Nephron progenitor cell (in vitro differentiated cells): ENCODE data around the gene INSC.
A peak's percentile ranks its signal among the peaks of the same experiment; 100 is the strongest.
"Not testable (repeated sequence)": the region's sequence is repeated elsewhere in the genome, so short reads cannot be mapped to it uniquely, and the experiment has no call there.

ENCODE experiments used
- DNase-seq: peaks from one replicate; pipeline ENCODE4 v3.0.0; 2021
- H3K27ac Mint-ChIP-seq: 2 replicates; pipeline ENCODE4 v1.8.0; 2021; ENCODE audit warnings: mild to moderate bottlenecking, moderate library complexity, mixed read lengths
- H3K27me3 Mint-ChIP-seq: 2 replicates; pipeline ENCODE4 v1.8.0; 2021; ENCODE audit warnings: mild to moderate bottlenecking, low read depth, mixed read lengths; ENCODE audit not compliant: poor library complexity
- H3K36me3 Mint-ChIP-seq: 2 replicates; pipeline ENCODE4 v1.8.0; 2021; ENCODE audit warnings: low read depth, mixed read lengths
- H3K4me1 Mint-ChIP-seq: 2 replicates; pipeline ENCODE4 v1.8.0; 2021; ENCODE audit warnings: mixed read lengths
- H3K4me3 Mint-ChIP-seq: 2 replicates; pipeline ENCODE4 v1.8.0; 2021; ENCODE audit warnings: mild to moderate bottlenecking, moderate library complexity, mixed read lengths
- H3K9me3 Mint-ChIP-seq: 2 replicates; pipeline ENCODE4 v1.8.0; 2021; ENCODE audit warnings: mild to moderate bottlenecking, moderate library complexity, mixed read lengths
- CTCF ChIP-seq: fragments of 200-600 bp; sonication (generic); IDR thresholded peaks from 2 replicates; pipeline ENCODE4 v1.5.0; 2021; ENCODE audit warnings: antibody characterized with exemption

Gene INSC, protein sequence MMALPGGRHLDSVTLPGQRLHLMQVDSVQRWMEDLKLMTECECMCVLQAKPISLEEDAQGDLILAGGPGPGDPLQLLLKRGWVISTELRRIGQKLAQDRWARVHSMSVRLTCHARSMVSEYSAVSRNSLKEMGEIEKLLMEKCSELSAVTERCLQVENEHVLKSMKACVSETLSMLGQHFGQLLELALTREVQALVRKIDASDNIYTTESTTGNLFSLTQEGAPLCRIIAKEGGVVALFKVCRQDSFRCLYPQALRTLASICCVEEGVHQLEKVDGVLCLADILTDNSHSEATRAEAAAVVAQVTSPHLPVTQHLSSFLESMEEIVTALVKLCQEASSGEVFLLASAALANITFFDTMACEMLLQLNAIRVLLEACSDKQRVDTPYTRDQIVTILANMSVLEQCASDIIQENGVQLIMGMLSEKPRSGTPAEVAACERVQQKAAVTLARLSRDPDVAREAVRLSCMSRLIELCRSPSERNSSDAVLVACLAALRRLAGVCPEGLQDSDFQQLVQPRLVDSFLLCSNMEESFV

DNA sequence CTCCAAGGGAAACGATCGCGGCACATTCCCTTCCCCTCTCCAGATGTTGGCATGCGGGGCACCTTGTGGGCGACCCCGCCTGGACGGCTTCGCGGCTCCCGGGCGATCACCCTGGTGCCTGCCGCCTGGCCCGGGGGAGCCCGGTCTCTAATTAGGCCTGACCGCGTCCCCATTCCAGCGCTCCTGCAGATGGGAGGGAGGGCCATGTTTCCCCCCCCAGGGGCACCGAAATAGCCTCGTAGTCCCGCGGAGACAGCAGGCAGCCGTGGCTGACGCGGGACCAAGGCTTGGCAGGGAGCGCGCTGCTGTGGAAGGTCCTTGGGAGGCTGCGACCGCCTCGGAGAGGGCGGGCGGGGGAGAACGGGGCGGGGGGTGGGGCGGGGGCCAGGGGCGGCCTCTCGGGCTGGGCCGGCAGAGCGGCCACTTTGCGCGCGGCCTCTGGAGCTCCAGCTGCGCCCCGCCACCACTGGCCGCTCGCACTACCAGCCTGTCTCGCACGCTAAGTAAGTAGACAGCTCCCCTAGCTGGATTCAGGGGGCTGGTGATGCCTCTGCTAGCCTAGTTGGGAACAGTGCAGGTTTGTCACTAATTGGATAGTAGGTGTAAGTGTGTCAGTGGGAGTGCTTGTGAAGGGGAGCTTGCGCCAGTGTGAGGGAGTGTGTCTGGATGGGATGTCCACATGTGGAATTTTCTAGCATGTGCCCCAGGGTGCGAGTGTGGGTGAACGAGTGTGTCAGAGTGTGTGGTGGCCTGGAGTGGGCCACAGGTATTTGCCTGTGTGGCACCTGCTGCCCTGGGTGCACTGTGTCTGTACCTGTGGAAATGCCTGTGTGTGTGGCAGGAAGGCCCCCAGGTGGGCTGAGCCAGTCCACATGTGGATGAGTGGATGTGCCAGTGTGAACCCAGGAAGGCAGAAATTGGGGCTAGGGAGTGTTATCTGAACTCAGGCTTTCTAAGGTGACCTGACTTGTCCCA, at the start of gene INSC:
Gene INSC, plus strand, starts transcription at position 423 of the 975 bp plus-strand sequence. CDS start 34,252 bp downstream, outside the sequence.
- Mint-ChIP-seq H3K36me3 (no peaks in the 10 kb centered on the region), H3K27ac (no peak within 1 kb of the TSS), H3K27me3 (peaks cover 77% of the 10 kb centered on the region), H3K4me1 (peaks cover 20% of the 10 kb centered on the region), H3K4me3 (peak within 1 kb of the TSS; percentile 76), H3K9me3 (no peaks in the 10 kb centered on the region)
- no peak for TF ChIP-seq CTCF
- peak; percentile 63 for DNase-seq

GRCh38 chr11:15069751-15070150, 45.0 kb upstream of the INSC start:
- peaks cover 38% of the 10 kb centered on the region for H3K9me3 Mint-ChIP-seq
- not testable (repeated sequence) for H3K36me3 Mint-ChIP-seq, H3K27me3 Mint-ChIP-seq, H3K4me1 Mint-ChIP-seq, H3K27ac Mint-ChIP-seq, H3K4me3 Mint-ChIP-seq, DNase-seq

GRCh38 chr11:15071556-15072255, 43.0 kb upstream of the INSC start:
- Mint-ChIP-seq H3K27me3 (peaks cover 23% of the 10 kb centered on the region), H3K36me3 (peaks cover 5% of the 10 kb centered on the region), H3K27ac (no peak overlapping the region), H3K4me3 (no peak overlapping the region), H3K4me1 (no peaks in the 10 kb centered on the region), H3K9me3 (peaks cover 38% of the 10 kb centered on the region)
- TF ChIP-seq CTCF = no peak
- no peak for DNase-seq

DNA sequence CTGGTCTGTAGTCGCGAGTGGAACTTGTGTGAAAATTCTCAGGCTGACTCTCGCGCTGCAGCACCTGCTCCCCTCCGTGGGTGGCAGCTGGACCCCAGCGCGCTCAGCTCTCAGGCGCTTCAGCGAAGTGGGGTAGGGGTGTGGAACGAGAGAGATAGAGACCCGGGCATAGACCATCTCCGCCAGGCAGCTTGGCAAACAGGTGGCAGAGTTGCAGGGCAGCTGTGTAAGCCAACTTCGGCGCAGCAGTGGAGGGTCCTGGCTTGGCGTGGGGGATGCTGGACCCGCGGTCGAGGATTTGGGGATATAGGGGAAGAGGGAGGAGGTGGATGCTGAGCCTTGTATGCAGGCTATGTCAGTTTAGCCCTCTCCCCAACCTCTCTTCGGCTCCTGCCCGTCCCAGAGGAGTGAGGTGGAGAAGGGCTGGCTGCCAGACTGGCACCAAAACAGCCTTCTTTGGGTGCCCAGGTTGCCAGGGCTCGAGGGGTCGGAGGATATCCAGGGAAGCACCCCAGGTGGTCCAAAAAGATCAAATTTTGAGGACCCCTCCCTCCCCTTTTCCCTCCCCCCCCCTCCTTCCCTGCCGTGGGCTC, 42.1 kb upstream of the INSC start:
- H3K4me3 Mint-ChIP-seq = no peak overlapping the region
- no peak for DNase-seq
- TF ChIP-seq CTCF = no peak
- H3K27ac Mint-ChIP-seq = no peak overlapping the region
- no peaks in the 10 kb centered on the region for H3K4me1 Mint-ChIP-seq
- H3K27me3 Mint-ChIP-seq = peaks cover 23% of the 10 kb centered on the region
- H3K9me3 Mint-ChIP-seq = peaks cover 38% of the 10 kb centered on the region
- H3K36me3 Mint-ChIP-seq = peaks cover 5% of the 10 kb centered on the region

DNA sequence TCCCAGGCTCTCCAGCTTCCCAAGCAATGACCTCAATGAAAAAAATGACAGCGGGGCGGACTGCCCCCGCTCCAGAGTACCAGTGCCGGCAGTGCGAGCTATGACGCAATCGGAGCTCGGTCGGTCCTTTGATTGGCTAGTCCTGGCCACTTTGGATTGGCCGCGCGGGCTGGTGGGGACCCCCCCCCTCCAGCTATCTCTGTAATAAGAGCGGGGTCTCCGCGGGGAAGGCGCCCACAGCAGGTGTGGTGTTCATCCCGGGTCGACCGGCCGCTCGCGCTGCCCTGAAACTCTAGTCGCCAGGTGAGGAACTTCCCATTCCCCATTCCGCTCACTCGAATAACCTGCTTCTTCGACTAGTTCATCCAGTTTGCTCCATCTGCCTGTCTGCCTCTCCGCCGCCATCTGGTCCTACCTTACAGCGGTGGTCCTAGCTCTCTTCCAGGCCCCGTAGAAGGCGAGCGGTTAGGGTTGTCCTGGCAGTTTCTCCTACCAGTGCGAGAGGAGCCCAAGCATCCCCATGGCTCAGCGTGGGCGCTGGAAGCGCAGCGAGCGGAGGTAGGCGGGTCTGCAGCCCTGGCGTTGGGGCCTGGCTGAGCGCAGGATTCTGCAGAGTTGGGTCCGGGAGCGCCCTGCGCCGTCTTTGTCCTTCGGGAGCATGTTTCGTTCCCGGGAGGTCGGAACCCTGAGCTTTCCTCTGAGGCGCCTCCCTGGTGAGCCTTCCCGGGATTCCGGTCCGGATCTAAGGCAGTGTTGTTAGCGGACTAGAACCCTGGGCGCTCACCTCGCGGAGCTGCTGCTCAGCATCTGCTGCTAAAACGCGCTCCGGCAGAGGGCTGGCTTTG, 41.1 kb upstream of the INSC start, which contains the start of gene CALCB:
Gene CALCB, plus strand, starts transcription at position 233 of the 845 bp plus-strand sequence. CDS start 1,126 bp downstream, outside the sequence.
- H3K9me3 Mint-ChIP-seq = peaks cover 30% of the 10 kb centered on the region

More for the DNA sequence above, 41.1 kb upstream of the INSC start, which contains the start of gene CALCB:
- DNase-seq = peak; percentile 4
- no peaks in the 10 kb centered on the region for H3K36me3 Mint-ChIP-seq
- H3K4me1 Mint-ChIP-seq = no peaks in the 10 kb centered on the region
- H3K27me3 Mint-ChIP-seq = peaks cover 23% of the 10 kb centered on the region
- H3K27ac Mint-ChIP-seq = no peak within 1 kb of the TSS
- TF ChIP-seq CTCF = no peak
- no peak within 1 kb of the TSS for H3K4me3 Mint-ChIP-seq
